GM19035 (cell line): ENCODE data around the gene LILRB2.
"Not testable (repeated sequence)": the region's sequence is repeated elsewhere in the genome, so short reads cannot be mapped to it uniquely, and the experiment has no call there.

ENCODE experiments used
- ATAC-seq: cut with Tn5 transposase; IDR thresholded peaks from one replicate; pipeline ENCODE4 v1.9.1; 2021; ENCODE audit not compliant: unreplicated experiment

LILRB2 gene

GRCh38 chr19:54281007-54281728 is at the start of gene LILRB2:
Gene LILRB2 (minus strand): TSS chr19:54281110. CDS start chr19:54280496, 614 bp downstream.
- no peak for ATAC-seq

GRCh38 chr19:54329476-54330165 is 48.7 kb upstream of the LILRB2 start:
- ATAC-seq = no peak

- not testable (repeated sequence) for ATAC-seq
These were observed 47.9 kb upstream of the LILRB2 start for GRCh38 chr19:54328781-54329180.

GRCh38 chr19:54325631-54326030 is 44.7 kb upstream of the LILRB2 start:
- no peak for ATAC-seq

- no peak for ATAC-seq
These were observed 44.3 kb upstream of the LILRB2 start for GRCh38 chr19:54325194-54325621.

- no peak for ATAC-seq
These were observed 43.2 kb upstream of the LILRB2 start for GRCh38 chr19:54324071-54324470.

- not testable (repeated sequence) for ATAC-seq
These were observed 42.0 kb upstream of the LILRB2 start for GRCh38 chr19:54322934-54323333.

- not testable (repeated sequence) for ATAC-seq
These were observed 41.4 kb upstream of the LILRB2 start for GRCh38 chr19:54322295-54322694.

GRCh38 chr19:54319892-54320670 is 39.2 kb upstream of the LILRB2 start:
- ATAC-seq = no peak

- ATAC-seq = no peak
These were observed 38.1 kb upstream of the LILRB2 start for GRCh38 chr19:54319049-54319448.

- no peak for ATAC-seq
These were observed 37.0 kb upstream of the LILRB2 start for GRCh38 chr19:54317965-54318240.

GRCh38 chr19:54317108-54317964 is 36.4 kb upstream of the LILRB2 start:
- no peak for ATAC-seq

- ATAC-seq = no peak
These were observed 35.8 kb upstream of the LILRB2 start for GRCh38 chr19:54316746-54317107.

GRCh38 chr19:54315956-54316355 is 35.0 kb upstream of the LILRB2 start:
- no peak for ATAC-seq

- no peak for ATAC-seq
These were observed 31.8 kb upstream of the LILRB2 start, which contains the start of gene LILRA5 for GRCh38 chr19:54312436-54313377. Gene LILRA5 (minus strand): TSS chr19:54313166. CDS start chr19:54313019, 147 bp downstream.

GRCh38 chr19:54312011-54312410 is 31.1 kb upstream of the LILRB2 start:
- no peak for ATAC-seq

- ATAC-seq = no peak
These were observed 30.6 kb upstream of the LILRB2 start for GRCh38 chr19:54311486-54311885.

- no peak for ATAC-seq
These were observed 29.6 kb upstream of the LILRB2 start for GRCh38 chr19:54310543-54310942.

GRCh38 chr19:54309811-54310210 is 28.9 kb upstream of the LILRB2 start:
- ATAC-seq = no peak
